ENCODE measurements around the gene VPS35L.

DNA sequence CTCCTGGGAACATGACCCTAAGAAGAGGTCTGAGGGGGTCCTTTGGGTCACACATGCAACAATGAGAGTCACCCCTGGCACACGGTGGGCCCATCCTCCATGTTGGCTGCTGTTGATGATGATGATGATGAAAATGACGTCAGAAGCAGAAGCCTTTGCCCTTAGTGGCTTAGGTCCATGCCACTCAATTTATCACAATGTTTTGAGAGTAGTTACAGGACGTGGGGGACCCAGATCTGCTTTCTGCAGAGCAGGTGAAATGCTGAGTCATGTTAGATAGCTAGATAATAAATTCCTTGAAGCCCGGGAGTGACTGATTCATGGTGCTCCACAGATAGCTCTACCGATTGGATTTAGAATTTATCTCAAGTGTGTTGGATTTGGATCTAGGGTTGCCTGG lies 53.9 kb downstream of the VPS35L start:
- TF ChIP-seq SUZ12 (IDR thresholded peaks at IDR 0.05; ENCODE audit: extremely low read depth, insufficient read depth, insufficient read length) (no peak), YY1 (IDR thresholded peaks at IDR 0.05; ENCODE audit: insufficient read depth, insufficient read length) (no peak), ZNF274 (IDR thresholded peaks at IDR 0.05; ENCODE audit: low read depth, low read length) (no peak)
